Loucy (cell line): Measurements from ENCODE around the gene MBD5.

Experiments
- H2AFZ ChIP-seq: fragments of 200-600 bp; sonication (generic); 2 replicates; pipeline ENCODE4 v1.6.0; 2016; ENCODE audit warnings: antibody characterized with exemption, mild to moderate bottlenecking, low read length, moderate library complexity
- H3F3A ChIP-seq: fragments of 200-600 bp; 2 replicates; pipeline ENCODE4 v1.6.0; 2016; ENCODE audit warnings: antibody characterized with exemption, low read depth, mild to moderate bottlenecking
- H3K27me3 ChIP-seq: fragments of 200-600 bp; sonication (generic); 2 replicates; pipeline ENCODE4 v1.6.1; 2014; ENCODE audit warnings: low read length, mild to moderate bottlenecking; ENCODE audit not compliant: insufficient read depth, poor library complexity, severe bottlenecking
- H3K36me3 ChIP-seq: fragments of 200-600 bp; sonication (generic); 2 replicates; pipeline ENCODE4 v1.6.1; 2016; ENCODE audit warnings: low read length; ENCODE audit not compliant: insufficient read depth
- H3K4me1 ChIP-seq: fragments of 200-600 bp; sonication (generic); 2 replicates; pipeline ENCODE4 v1.5.1; 2014; ENCODE audit warnings: low read length, mild to moderate bottlenecking; ENCODE audit not compliant: insufficient read depth, poor library complexity, severe bottlenecking
- H3K4me2 ChIP-seq: fragments of 200-600 bp; sonication (generic); 2 replicates; pipeline ENCODE4 v1.6.0; 2014; ENCODE audit warnings: antibody characterized with exemption, low read length, low read depth, mild to moderate bottlenecking; ENCODE audit not compliant: poor library complexity, severe bottlenecking
- H3K4me3 ChIP-seq: fragments of 200-600 bp; sonication (generic); 2 replicates; pipeline ENCODE4 v1.5.1; 2014; ENCODE audit warnings: low read length, mild to moderate bottlenecking, mixed read lengths; ENCODE audit not compliant: poor library complexity, severe bottlenecking
- H3K79me2 ChIP-seq: fragments of 200-600 bp; sonication (generic); 2 replicates; pipeline ENCODE4 v1.6.1; 2014; ENCODE audit warnings: low read length; ENCODE audit not compliant: insufficient read depth
- H3K9ac ChIP-seq: fragments of 200-600 bp; sonication (generic); 2 replicates; pipeline ENCODE4 v1.6.0; 2014; ENCODE audit warnings: mild to moderate bottlenecking, low read depth, low read length, moderate library complexity; ENCODE audit not compliant: poor library complexity, severe bottlenecking
- H3K9me2 ChIP-seq: fragments of 200-600 bp; sonication (generic); replicated peaks from 2 replicates; pipeline ENCODE4 v1.6.1; 2016; ENCODE audit warnings: low read depth, low read length, mixed read lengths
- H3K9me3 ChIP-seq: fragments of 200-600 bp; sonication (generic); 2 replicates; pipeline ENCODE4 v1.6.1; 2014; ENCODE audit warnings: mild to moderate bottlenecking, antibody characterized with exemption, low read length, low read depth; ENCODE audit not compliant: insufficient read depth
- H4K20me1 ChIP-seq: fragments of 200-600 bp; sonication (generic); 2 replicates; pipeline ENCODE4 v1.6.0; 2014; ENCODE audit warnings: antibody characterized with exemption, low read length, mild to moderate bottlenecking; ENCODE audit not compliant: insufficient read depth, poor library complexity, severe bottlenecking
- CTCF ChIP-seq: fragments of 200-600 bp; sonication (generic); conservative IDR thresholded peaks from 2 replicates; pipeline ENCODE4 v1.5.1; 2014; ENCODE audit warnings: mild to moderate bottlenecking, antibody characterized with exemption, low read length
- EZH2phosphoT487 ChIP-seq: fragments of 200-600 bp; IDR thresholded peaks from 2 replicates; pipeline ENCODE4 v1.6.1; 2018; ENCODE audit warnings: antibody characterized with exemption, mild to moderate bottlenecking, moderate library complexity, borderline replicate concordance

The MBD5 gene

GRCh38 chr2:148103946-148104345 is 83.1 kb downstream of the MBD5 start:
- Histone ChIP-seq H3F3A (no peaks in the 10 kb centered on the region), H2AFZ (no peak overlapping the region), H3K27me3 (no peaks in the 10 kb centered on the region), H3K79me2 (no peaks in the 10 kb centered on the region), H3K4me1 (no peaks in the 10 kb centered on the region), H3K9me3 (no peaks in the 10 kb centered on the region), H3K9ac (no peak overlapping the region), H3K9me2 (no peaks in the 10 kb centered on the region), H3K4me2 (no peak overlapping the region), H4K20me1 (no peaks in the 10 kb centered on the region), H3K36me3 (no peaks in the 10 kb centered on the region), H3K4me3 (no peak overlapping the region)
- TF ChIP-seq EZH2phosphoT487, result no peak
- TF ChIP-seq CTCF, result no peak

GRCh38 chr2:148106331-148106730 is 85.4 kb downstream of the MBD5 start:
- TF ChIP-seq CTCF, result no peak
- TF ChIP-seq EZH2phosphoT487, result no peak
- H3K27me3 ChIP-seq, result no peaks in the 10 kb centered on the region
- H2AFZ ChIP-seq, result no peak overlapping the region
- H3K4me2 ChIP-seq, result no peak overlapping the region
- H3K9me3 ChIP-seq, result no peaks in the 10 kb centered on the region
- no peaks in the 10 kb centered on the region for H4K20me1 ChIP-seq
- no peaks in the 10 kb centered on the region for H3K36me3 ChIP-seq
- H3K9me2 ChIP-seq, result no peaks in the 10 kb centered on the region
- no peaks in the 10 kb centered on the region for H3K79me2 ChIP-seq
- H3F3A ChIP-seq, result no peaks in the 10 kb centered on the region
- H3K4me1 ChIP-seq, result peaks cover 9% of the 10 kb centered on the region
- no peak overlapping the region for H3K4me3 ChIP-seq
- no peak overlapping the region for H3K9ac ChIP-seq

GRCh38 chr2:148108385-148108784 is 87.5 kb downstream of the MBD5 start:
- H3K27me3 ChIP-seq, result no peaks in the 10 kb centered on the region
- no peak overlapping the region for H2AFZ ChIP-seq
- no peaks in the 10 kb centered on the region for H3K9me3 ChIP-seq
- H3K9ac ChIP-seq, result no peak overlapping the region
- no peaks in the 10 kb centered on the region for H3K9me2 ChIP-seq
- H3K4me1 ChIP-seq, result peaks cover 9% of the 10 kb centered on the region
- no peaks in the 10 kb centered on the region for H4K20me1 ChIP-seq
- H3F3A ChIP-seq, result no peaks in the 10 kb centered on the region
- H3K36me3 ChIP-seq, result no peaks in the 10 kb centered on the region
- TF ChIP-seq EZH2phosphoT487, result no peak
- TF ChIP-seq CTCF, result no peak
- no peaks in the 10 kb centered on the region for H3K79me2 ChIP-seq
- H3K4me3 ChIP-seq, result no peak overlapping the region
- no peak overlapping the region for H3K4me2 ChIP-seq
